Thymus (tissue), 11 donors: ENCODE data around the gene MICOS13. TPM values are rescaled to one million over a fixed set of nuclear protein-coding genes. Genes with fewer than 3 reads are reported as not detected.

Experiments used
- DNase-seq, 9 donors: peaks; one replicate each; pipeline ENCODE4 v3.0.0-alpha.2; 2013; ENCODE audit warnings: low spot score in 9 of 9, low read depth in 6 of 9, missing footprints in 1 of 9
- H3K27ac ChIP-seq, 2 donors: one replicate each; pipeline ENCODE4 v1.5.1; 2013; ENCODE audit warnings: control low read depth in 1 of 2, low read depth in 1 of 2, low read length in 1 of 2, mild to moderate bottlenecking in 1 of 2, moderate library complexity in 1 of 2
- H3K27me3 ChIP-seq, 2 donors: one replicate each; pipeline ENCODE4 v1.5.1; 2013; ENCODE audit warnings: low read length in 1 of 2; ENCODE audit not compliant: control insufficient read depth in 2 of 2, insufficient read depth in 1 of 2
- H3K36me3 ChIP-seq, 2 donors: one replicate each; pipeline ENCODE4 v1.5.1; 2013; ENCODE audit warnings: low read length in 1 of 2, mild to moderate bottlenecking in 1 of 2, moderate library complexity in 1 of 2; ENCODE audit not compliant: control insufficient read depth in 2 of 2, insufficient read depth in 2 of 2
- H3K4me1 ChIP-seq, 2 donors: one replicate each; pipeline ENCODE4 v1.5.1; 2013; ENCODE audit warnings: low read length in 2 of 2; ENCODE audit not compliant: control insufficient read depth in 2 of 2, insufficient read depth in 2 of 2
- H3K4me3 ChIP-seq, 2 donors: one replicate each; pipeline ENCODE4 v1.5.1; 2013; ENCODE audit warnings: low read length in 2 of 2, control low read depth in 1 of 2, mild to moderate bottlenecking in 1 of 2
- H3K9me3 ChIP-seq, 2 donors: one replicate each; pipeline ENCODE4 v1.5.1; 2013; ENCODE audit warnings: low read length in 1 of 2, mild to moderate bottlenecking in 1 of 2; ENCODE audit not compliant: control insufficient read depth in 2 of 2, insufficient read depth in 1 of 2
- WGBS: extraction: QIAGEN DNeasy Blood & Tissue Kit; methylation state at CpG from one replicate; pipeline ENCODE4 v1.1.7; 2013; 5-methylcytosine and 5-hydroxymethylcytosine counted together
- polyA plus RNA-seq: library from polyadenylated mRNA; stranded (reverse); fragments of 200-250 nt; gene quantifications from one replicate; pipeline ENCODE4 v1.2.3, GENCODE V29; 2013
- total RNA-seq: library from RNA; stranded (reverse); fragments of 120-200 nt; gene quantifications from one replicate; pipeline ENCODE4 v1.2.4, GENCODE V29; 2013
- donor health status: healthy.

MICOS13 gene
- total and polyA plus RNA-seq, 2 donors = 67.6 to 70.5 TPM

GRCh38 chr19:5717215-5717935 lies 37.1 kb upstream of the MICOS13 start:
- Histone ChIP-seq H3K4me3 (no peak overlapping the region), H3K27ac (no peak overlapping the region), H3K27me3 (no peaks in the 10 kb centered on the region), H3K36me3 (peaks cover 16 to 30% of the 10 kb centered on the region in 2 donors), H3K9me3 (no peaks in the 10 kb centered on the region), H3K4me1 (peaks cover 9 to 20% of the 10 kb centered on the region in 2 donors)
- DNase-seq = no peak
- 95% methylated on average over 8 of the region's 8 CpGs for WGBS

GRCh38 chr19:5714816-5715215 lies 34.5 kb upstream of the MICOS13 start:
- H3K9me3 ChIP-seq = no peaks in the 10 kb centered on the region
- peaks cover 37 to 51% of the 10 kb centered on the region in 2 donors for H3K36me3 ChIP-seq
- no peak for DNase-seq
- H3K27ac ChIP-seq = no peak overlapping the region
- peaks cover 9 to 17% of the 10 kb centered on the region in 2 donors for H3K4me1 ChIP-seq
- WGBS = 97% methylated on average over 10 of the region's 10 CpGs
- no peak overlapping the region for H3K4me3 ChIP-seq
- H3K27me3 ChIP-seq = no peaks in the 10 kb centered on the region

- no peaks in the 10 kb centered on the region for H3K27me3 ChIP-seq
- H3K27ac ChIP-seq = no peak overlapping the region
- H3K36me3 ChIP-seq = peaks cover 48 to 61% of the 10 kb centered on the region in 2 donors
- H3K4me1 ChIP-seq = peaks cover 0 to 4% of the 10 kb centered on the region in 2 donors
- 97% methylated on average over 9 of the region's 9 CpGs for WGBS
- no peak for DNase-seq
- no peaks in the 10 kb centered on the region for H3K9me3 ChIP-seq
- H3K4me3 ChIP-seq = no peak overlapping the region
Measured at GRCh38 chr19:5713228-5713627, 32.9 kb upstream of the MICOS13 start.

- peaks cover 59 to 66% of the 10 kb centered on the region in 2 donors for H3K36me3 ChIP-seq
- H3K4me1 ChIP-seq = no peaks in the 10 kb centered on the region
- WGBS = 97% methylated on average over 25 of the region's 25 CpGs
- no peaks in the 10 kb centered on the region for H3K9me3 ChIP-seq
- H3K27ac ChIP-seq = no peak overlapping the region
- DNase-seq = no peak
- no peak overlapping the region for H3K4me3 ChIP-seq
- H3K27me3 ChIP-seq = no peaks in the 10 kb centered on the region
Measured at GRCh38 chr19:5711713-5712161, 31.4 kb upstream of the MICOS13 start.

GRCh38 chr19:5711025-5711424 lies 30.7 kb upstream of the MICOS13 start:
- Histone ChIP-seq H3K4me1 (no peaks in the 10 kb centered on the region), H3K36me3 (peaks cover 66 to 70% of the 10 kb centered on the region in 2 donors), H3K9me3 (no peaks in the 10 kb centered on the region), H3K4me3 (no peak overlapping the region), H3K27ac (no peak overlapping the region), H3K27me3 (no peaks in the 10 kb centered on the region)
- DNase-seq = no peak
- WGBS = 98% methylated on average over 8 of the region's 8 CpGs

- no peaks in the 10 kb centered on the region for H3K27me3 ChIP-seq
- H3K4me3 ChIP-seq = no peak overlapping the region
- H3K4me1 ChIP-seq = no peaks in the 10 kb centered on the region
- 98% methylated on average over 37 of the region's 37 CpGs for WGBS
- peaks cover 79 to 86% of the 10 kb centered on the region in 2 donors for H3K36me3 ChIP-seq
- H3K9me3 ChIP-seq = no peaks in the 10 kb centered on the region
- DNase-seq = no peak
- H3K27ac ChIP-seq = no peak overlapping the region
Measured at GRCh38 chr19:5707576-5708575, 27.6 kb upstream of the MICOS13 start.

GRCh38 chr19:5706876-5707573 lies 26.7 kb upstream of the MICOS13 start:
- H3K4me1 ChIP-seq = no peaks in the 10 kb centered on the region
- DNase-seq = no peak
- no peak overlapping the region for H3K27ac ChIP-seq
- no peaks in the 10 kb centered on the region for H3K27me3 ChIP-seq
- H3K4me3 ChIP-seq = no peak overlapping the region
- H3K36me3 ChIP-seq = peaks cover 72 to 78% of the 10 kb centered on the region in 2 donors
- no peaks in the 10 kb centered on the region for H3K9me3 ChIP-seq
- WGBS = 98% methylated on average over 35 of the region's 35 CpGs

GRCh38 chr19:5705552-5705951 lies 25.2 kb upstream of the MICOS13 start:
- H3K4me3 ChIP-seq = no peak overlapping the region
- no peaks in the 10 kb centered on the region for H3K9me3 ChIP-seq
- no peak overlapping the region for H3K27ac ChIP-seq
- DNase-seq = no peak
- WGBS = 95% methylated on average over 16 of the region's 16 CpGs
- H3K36me3 ChIP-seq = peaks cover 60 to 73% of the 10 kb centered on the region in 2 donors
- no peaks in the 10 kb centered on the region for H3K4me1 ChIP-seq
- H3K27me3 ChIP-seq = no peaks in the 10 kb centered on the region
